B cell (primary cell): ENCODE data around the gene IGSF8.

Source experiments
- EZH2 ChIP-seq: IDR thresholded peaks from 2 replicates; pipeline ENCODE4 v1.6.1; 2012; ENCODE audit warnings: borderline replicate concordance, low read depth, mild to moderate bottlenecking, moderate library complexity, low read length; ENCODE audit not compliant: insufficient read depth, poor library complexity, severe bottlenecking
- TF ChIP-seq, protein P1 (sequence below): fragments of 200-600 bp; IDR thresholded peaks from one replicate; pipeline ENCODE4 v1.8.0; 2022; ENCODE audit warnings: antibody characterized with exemption, mild to moderate bottlenecking

DNA sequence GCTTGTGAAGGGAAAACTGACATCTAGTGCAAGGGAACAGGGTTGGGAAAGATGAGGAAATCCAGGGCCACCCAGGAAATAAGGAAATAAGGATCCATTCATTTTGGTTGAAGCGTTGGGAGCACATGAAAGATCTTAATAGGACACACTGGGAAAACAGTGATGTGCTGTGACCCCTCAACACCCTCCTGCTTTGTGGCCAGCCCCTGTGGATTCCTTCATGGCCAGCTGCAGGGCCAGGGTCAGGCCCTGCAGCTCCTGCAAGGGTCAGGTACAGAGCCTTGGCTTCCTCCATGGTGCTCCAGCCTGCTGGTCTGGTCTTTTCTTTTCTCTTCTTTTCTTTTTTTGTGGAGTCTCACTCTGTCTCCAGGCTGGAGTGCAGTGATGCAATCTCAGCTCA is 47.8 kb downstream of the IGSF8 start:
- TF ChIP-seq, protein P1, sequence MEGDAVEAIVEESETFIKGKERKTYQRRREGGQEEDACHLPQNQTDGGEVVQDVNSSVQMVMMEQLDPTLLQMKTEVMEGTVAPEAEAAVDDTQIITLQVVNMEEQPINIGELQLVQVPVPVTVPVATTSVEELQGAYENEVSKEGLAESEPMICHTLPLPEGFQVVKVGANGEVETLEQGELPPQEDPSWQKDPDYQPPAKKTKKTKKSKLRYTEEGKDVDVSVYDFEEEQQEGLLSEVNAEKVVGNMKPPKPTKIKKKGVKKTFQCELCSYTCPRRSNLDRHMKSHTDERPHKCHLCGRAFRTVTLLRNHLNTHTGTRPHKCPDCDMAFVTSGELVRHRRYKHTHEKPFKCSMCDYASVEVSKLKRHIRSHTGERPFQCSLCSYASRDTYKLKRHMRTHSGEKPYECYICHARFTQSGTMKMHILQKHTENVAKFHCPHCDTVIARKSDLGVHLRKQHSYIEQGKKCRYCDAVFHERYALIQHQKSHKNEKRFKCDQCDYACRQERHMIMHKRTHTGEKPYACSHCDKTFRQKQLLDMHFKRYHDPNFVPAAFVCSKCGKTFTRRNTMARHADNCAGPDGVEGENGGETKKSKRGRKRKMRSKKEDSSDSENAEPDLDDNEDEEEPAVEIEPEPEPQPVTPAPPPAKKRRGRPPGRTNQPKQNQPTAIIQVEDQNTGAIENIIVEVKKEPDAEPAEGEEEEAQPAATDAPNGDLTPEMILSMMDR: no peak
- no peak for TF ChIP-seq EZH2
